Limb (tissue), 2 donors: ENCODE measurements around the gene ELP2.
A peak's percentile ranks its signal among the peaks of the same experiment; 100 is the strongest.

Experiments
- DNase-seq, 2 donors: peaks; one replicate each; pipeline ENCODE4 v3.0.0-alpha.2; 2016; ENCODE audit errors: extremely low spot score in 2 of 2

The ELP2 gene

DNA sequence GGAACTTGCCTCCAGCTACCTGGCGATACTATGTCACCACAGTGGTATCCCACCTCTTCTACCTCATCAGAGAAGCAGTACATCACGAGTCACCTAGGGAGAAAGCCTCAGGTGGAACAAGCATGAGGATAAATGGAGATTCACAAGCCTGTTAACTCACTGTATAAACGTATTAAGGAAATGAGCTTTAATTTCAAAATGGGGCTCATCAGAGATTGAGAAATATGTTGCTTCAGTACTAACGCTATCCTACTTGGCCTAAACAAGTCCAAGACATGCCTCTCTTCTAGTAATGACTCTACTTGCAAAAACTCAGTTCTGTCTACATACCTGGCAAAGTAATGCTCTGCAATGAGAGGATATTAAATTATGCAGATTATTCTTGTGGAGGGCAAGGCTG, 4.9 kb upstream of the ELP2 start:
- DNase-seq: no peak

DNA sequence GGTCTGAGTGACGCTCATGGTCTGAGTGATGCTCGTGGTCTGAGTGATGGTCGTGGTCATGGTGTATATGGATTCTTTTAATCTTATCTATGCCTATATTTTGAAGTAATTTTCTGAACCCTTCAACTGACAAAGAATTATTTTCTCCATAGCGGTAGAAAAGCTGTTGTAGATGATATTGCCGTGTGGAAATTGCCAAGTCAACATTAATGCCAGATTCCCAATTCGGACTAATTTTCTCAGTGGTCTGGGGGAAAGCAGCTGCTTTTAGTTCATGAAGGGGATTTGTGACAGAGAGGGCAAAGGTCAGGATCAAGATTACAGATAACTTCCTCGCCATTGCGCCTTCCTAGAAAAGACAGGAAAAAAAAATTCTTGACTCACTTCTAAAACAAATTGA, 3.0 kb upstream of the ELP2 start:
- no peak for DNase-seq

DNA sequence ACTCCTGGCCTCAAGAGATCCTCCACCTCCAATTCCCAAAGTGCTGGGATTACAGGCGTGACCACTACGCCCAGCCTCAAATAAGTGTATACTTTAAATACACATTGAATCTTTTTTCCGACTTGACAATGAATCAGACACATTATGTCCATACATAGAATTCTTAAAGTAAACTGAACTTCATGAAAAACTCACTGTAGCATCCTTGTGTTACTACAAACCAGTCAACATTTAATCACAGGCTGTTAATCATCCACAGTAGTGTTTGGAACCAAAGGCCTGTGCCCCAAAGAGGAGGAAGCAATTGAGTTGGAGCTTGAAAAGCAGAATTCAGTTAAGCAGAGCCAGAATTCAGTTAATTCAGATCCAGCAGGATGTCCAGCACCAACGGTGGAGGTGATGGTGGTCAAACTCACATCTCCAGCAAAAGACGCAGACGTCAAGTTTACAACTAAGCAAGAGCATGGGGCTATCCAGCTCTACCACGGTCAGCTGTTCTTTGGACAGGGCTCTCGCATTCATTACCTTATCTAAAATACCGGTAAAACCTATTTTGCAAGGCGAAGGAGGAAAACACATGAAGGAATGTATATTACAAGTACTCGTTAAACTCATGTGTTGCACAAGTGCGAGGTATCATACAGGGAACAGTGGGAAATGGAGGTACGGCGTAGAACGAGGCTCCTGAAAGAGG, 1.7 kb upstream of the ELP2 start:
- DNase-seq: no peak

DNA sequence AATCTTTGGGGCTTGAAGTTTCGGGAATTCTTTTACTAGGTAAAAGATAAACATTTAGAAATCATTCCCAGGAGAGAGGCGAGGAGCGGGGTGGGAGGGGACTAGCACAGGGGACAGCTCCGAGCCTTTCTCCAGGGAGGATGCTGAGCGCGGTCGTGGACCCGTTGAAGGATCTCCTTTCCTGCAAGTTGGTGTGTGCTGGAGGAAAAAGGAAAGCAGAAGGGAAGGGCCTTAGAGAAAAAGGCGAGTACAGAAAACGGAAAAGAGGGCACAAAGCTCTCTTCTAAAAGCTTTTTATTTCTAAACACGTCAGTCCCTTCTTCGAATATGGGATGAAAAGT, 1.2 kb upstream of the ELP2 start:
- peak; percentile 4 to 36 for DNase-seq

DNA sequence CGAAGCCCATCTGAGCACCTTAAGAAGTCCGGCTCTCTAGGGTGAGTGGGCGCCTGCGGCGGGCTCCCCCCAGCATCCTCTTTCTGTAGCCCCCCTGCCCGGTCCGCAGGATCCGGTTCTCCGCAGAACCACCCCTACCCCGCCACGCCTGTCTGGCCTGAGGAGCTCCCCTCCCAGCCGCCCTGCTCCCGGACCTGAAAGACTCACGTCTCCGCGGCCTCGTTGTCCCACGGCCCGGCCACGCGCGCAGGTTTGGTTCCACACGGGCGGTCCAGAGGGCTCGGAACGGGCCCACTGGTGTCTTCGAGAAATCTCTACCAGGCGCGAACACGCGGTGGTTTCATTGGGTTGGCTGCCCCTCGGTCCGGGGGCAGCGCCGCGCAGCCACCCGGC, 796 bp upstream of the ELP2 start:
- DNase-seq: no peak

DNA sequence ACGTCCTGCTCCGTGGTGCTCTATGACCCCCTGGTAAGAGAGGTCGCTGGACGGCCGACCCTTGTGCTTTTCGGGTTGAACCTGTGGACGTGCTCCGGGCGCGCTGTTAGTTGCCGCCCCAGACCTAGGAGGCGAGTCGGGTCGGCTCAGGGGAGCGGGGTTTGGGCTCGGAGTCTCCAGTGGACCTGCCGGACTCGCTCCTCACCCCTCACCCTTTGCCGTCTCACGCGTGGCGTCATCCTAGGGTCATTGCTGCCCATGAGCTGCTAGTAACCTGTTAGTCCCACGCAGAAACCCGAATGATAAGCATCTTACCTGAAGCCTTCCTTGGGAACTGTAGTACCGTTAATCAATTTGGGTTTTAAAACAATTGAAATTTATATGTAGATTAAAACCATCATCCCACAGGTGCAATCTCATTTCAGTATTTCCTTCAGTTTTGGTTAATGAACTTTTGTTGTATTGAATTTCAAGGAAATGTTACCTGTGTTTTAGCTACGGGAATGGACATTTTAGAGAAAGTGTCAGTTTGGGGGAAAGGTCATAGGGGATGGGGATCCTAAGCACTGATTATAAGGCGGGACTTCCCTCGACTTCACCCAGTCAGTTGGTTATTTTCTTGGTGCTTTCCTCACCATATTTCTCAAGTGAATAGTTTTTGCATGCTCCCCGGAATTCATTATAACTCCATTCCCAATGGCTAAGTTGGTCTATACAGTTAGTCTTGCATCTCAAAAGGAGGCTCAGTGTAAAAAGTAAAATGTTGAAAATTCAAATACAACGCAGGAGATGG, 536 bp downstream of the ELP2 start:
- DNase-seq: no peak

DNA sequence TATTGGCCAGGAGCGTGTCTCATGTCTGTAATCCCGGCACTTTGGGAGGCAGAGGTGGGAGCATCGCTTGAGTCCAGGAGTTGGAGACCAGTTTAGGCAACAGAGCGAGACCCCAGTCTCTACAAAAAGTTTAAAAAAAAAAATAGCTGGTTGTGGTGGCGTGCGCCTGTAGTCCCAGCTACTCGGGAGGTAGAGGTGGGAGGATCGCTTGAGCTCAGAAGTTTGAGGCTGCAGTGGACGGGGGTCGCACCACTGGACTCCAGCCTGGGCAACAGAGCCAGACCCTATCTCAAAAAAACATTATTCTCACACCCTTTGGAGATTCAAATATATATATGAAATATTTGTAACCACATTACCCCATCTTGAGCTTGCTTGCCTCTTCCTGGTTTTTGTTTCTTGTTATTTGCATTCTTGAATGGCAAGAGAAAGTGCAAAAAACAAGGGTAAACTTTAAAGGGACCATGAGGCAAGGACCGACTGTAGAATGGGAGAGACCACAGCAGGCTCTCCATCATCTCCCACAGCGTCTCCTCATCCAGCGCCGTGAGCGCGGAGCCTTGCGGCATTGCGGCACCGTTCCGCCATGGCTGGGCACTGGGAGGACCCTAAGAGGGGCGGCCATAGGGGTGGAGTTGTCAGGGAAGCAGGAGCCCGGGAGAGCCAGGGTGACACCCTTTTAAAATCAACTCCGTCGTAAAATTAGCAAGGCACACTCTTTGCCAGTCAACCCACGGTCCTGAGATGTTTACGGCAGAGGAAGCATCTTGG, 1.4 kb downstream of the ELP2 start:
- DNase-seq: no peak

DNA sequence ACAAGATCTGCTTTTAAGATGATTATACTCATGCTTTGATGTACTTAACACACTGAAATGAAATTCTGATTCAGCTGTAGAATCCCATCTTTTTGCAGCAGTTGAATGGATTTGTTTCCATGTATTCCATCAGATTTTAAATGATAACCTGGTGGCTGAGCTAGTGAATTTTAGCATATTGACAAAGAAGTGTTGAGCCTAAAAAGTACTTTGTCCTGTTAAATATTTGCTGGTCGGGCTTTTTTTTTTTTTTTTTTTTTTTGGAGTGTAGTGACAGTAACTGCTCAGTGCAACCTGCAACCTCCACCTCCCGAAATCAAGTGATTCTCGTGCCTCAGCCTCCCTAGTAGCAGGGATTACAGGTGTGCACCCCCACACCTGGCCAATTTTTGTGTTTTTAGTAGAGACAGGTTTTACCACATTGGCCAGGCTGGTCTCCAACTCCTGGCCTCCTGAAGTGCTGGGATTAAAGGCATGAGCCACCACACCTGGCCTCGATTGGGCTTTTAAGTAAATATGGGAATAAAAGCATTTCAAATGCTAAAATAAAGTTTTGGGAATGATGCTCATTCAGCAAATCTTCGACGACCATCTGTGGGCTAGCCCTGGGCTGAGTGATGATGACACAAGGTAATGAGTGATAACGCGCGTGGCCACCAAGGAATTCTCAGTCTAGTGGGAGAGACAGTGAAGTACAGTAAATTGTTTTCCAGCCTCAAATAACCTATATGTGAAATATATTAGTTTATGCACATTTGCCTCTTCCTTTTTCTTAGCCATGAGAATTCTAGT, 2.2 kb downstream of the ELP2 start:
- no peak for DNase-seq

DNA sequence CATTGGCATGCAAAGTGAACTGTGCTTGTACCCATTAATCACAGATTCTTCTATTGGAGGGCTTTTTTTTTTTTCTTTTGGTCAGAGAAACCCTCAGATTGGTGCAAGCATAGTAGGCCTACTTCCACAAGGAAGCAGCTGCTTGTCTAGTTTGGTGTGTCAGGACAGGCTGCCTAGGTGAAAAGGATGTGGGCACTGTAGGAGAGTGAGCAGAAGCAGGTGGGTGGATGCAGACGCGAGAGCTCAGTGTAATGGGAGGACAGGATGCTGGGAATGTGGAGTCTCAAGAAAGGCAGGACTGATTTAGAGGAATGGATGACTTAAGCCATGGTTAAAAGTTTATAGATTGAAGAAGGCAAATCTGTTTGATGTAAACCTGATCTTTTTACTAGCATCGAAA, 3.1 kb downstream of the ELP2 start:
- DNase-seq: no peak

DNA sequence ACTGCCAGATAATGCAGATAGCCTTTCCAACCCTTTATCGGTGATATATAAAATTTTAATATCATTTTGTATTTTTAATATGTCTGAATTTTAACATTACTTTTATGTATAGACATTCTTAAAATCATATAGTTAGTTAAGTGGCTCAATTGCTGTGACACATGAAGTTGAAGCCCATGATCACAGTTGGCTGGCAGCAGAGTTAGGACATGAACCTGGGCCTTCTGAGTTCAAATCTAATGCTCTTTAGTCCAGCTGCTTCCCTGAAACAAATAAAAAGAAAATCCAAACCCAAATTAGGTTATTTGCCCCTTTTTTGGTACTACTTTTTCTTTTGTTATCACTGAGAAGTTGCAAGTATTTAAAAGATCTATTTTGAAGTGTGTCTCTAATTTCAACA, 5.6 kb downstream of the ELP2 start:
- DNase-seq: no peak

DNA sequence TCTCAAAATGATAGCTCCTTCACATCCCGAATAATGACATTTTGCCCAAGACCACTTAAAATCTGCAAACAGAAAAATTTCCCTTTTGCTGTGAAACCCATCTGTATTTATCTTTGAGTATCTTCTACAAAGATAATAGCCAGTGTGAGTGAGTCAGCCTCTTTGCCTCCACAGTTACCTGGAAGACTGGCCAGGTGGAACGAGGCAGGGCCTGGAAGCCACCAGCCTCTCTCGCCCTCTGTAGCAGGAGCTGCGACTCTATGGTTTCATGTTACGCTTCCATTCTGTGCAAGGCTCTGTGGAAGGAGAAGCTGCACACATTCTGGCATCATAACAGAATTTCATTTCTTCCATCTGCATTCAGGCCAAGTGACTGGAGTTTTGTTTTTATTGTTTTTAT, 9.5 kb downstream of the ELP2 start:
- no peak for DNase-seq

DNA sequence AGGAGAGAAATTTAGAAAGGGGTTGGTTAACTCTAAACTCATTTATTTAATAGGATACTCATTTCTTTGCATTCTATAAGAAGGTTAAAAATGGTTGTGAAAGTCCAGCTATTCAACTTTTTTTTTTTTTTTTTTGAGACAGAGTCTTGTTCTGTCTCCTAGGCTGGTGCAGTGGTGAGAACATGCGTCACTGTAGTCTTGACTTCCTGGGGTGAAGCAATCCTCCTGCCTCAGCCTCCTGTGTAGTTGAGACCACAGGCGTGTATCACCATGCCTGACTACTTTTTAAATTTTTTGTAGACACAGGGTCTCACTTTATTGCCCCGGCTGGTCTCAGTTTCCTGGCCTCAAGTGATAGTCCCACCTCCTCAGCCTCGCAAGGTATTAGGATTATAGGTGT, 11.9 kb downstream of the ELP2 start:
- DNase-seq: no peak

DNA sequence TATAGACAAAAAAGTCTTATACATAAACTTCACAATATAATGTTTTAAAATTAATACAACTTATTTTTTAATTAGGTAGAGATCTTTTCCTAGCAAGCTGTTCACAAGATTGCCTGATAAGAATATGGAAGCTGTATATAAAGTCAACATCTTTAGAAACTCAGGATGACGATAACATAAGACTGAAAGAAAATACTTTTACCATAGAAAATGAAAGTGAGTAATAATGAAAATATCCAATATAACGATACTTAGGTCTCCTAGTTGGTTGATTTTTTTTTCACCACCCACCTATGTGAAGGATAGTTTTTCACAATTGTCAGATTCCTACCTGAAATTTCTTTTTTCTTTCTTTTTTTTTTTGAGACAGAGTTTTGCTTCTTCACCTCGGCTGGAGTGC, 13.1 kb downstream of the ELP2 start:
- no peak for DNase-seq

DNA sequence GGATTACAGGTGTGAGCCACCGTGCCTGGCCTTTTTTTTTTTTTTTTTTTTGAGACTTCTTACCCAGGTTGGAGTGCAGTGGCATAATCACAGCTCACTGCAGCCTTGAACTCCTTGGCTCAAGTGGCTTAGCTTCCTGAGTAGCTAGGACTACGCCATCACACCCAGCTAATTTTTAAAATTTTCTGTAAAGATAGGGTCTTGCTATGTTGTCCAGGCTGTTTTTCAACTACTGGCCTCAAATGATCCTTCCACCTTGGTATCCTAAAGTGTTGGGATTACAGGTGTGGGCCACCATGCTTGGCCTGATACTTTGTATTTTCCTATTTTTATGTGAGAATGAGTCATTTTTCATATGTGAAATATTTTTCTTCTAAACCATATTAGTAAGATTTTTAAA, 13.7 kb downstream of the ELP2 start:
- no peak for DNase-seq

DNA sequence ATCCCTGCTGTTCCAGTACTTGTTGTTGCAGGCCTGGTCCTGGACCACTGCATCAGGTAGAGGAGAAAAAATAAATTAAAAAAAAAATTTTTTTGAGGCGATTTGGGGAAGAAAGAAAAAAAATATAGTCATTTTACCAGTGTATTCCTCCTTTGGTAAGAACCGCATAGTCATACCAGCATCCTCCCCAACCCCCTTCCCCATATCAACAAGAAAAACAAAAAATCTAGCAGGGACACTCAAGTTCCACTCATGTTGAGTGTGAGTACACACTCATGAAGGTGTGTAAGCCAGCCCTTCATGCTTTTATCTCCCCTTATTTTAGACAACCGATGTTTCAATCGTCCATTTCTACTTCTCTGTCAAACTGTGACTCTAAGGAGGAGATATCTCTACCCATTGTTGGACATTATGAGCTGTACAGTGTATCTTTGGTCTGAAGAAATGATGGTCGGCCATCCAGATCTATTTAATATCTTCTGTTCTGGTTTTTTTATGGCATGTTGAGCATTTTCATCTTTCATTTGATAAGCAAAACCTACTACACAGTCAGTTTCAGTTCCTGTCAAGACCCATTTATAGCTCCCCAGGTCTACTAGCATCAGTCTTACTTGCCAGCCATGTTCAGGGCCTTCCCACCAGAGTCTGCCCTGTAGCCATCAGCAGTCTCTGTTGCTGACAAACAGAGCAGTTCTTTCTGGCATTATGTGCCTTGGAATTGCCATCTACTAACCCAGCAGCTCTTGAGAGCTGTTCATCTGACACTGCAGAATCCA, 20.0 kb downstream of the ELP2 start:
- DNase-seq: no peak

DNA sequence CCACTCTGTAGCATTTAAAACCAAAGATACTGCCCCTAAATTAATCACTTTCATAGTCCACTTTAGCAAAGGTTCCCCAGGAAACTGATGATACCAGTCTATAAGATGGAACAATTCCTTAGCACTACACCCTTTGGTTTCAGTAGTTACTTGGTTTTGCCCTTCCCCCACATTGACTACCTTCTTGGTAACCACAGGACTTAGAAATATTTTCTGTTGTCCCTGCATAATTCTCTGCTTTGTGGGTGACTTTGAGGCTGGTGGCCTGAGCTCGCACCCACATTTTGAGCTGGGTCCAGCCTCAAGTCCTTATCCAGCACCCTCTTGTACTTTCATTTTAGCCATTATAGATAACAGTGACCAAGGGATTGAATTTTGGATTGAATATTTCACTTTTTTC, 23.1 kb downstream of the ELP2 start:
- no peak for DNase-seq

DNA sequence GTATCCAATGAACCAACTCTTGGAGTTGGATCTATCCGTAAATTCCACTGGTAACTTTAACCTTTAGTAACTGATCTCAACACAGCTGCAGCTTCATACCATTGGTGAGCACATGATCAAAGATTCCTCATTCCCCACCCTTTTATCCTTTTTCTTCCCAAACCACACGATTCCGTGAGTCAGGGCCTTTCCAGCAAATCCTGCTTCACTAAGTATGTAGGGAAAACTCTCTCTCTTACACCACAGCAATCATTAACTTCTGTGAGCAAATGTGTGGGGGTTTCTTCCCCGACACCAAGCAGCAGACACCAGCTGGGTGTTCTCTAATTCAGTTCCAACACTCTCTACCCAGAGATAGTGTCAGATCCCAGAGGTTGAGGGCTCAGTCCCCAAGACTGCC, 23.5 kb downstream of the ELP2 start:
- DNase-seq: no peak

DNA sequence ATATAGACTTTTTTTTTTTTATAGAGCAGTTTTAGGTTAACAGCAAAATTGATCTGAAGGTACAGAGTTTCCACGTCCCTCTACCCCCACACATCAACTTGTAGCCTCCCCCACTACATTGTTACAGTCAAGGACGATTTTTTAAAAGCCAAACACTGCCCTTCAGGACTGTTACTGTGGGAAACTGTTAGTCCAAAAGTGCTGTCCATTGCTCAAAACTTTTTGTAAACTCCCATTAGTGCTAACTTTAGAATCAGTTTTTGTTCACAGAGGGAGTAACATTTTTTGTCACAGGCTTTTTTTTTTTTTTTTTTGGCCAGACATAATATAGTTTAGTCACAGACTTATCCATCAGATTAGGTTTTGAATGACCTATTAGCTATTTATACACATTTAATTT, 24.1 kb downstream of the ELP2 start:
- no peak for DNase-seq

DNA sequence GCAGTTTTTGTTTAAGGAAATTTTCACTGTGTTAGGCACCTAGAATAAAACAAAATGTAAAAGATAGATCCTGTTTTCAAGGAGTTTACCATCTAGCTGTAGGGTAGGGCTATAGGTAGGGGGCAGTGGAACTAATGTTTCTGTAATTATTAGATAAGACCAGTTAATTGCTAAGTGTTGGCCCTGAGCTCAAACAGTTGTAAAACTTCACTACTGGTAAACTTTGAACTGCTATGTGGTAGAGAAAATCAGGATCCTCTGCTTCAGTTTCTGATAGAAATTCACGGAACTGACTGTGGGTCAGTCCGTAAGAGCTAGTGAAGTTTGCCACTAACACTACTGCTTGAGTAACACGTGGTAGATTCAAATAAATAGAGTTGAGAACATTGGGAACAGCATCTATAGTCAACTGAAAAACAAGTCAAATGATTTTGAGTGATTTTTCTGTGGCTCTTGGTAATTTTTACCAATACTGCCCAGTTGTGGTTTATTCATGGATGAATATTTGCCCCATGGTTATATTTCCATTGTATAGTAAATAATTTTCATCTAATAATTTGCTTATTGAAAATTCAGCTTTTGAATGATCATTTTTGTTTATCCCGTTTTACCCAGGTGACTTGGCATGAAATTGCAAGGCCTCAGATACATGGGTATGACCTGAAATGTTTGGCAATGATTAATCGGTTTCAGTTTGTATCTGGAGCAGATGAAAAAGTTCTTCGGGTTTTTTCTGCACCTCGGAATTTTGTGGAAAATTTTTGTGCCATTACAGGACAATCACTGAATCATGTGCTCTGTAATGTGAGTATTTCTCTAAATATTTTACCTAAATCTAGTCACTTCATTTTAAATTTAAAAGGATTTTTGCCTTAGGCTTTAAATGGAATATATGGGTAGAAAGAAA, 26.4 kb downstream of the ELP2 start:
- no peak for DNase-seq

DNA sequence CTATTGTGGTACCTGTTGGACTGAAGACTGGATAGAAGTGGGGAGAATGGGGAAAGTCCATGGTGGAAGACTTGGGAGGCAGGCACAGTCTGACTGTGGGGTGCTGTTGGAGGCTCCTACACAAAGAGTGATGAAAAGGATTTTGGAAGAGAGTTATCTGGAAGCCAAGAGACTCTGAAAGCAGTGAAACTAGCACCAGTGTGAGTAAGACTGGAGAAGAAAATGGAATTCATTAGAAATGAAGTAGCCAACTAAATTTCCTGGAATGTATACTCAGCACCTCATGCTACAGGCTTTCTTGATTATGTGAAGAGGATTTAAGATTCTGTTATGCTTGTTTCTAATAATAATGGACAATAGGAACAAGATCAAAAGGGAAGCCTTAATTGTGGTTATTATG, 27.7 kb downstream of the ELP2 start:
- no peak for DNase-seq
